Stimulated activated CD4-positive, alpha-beta T cell treated with anti-CD3 and anti-CD28 coated beads, Interleukin-12 subunit alpha, Interleukin-12 subunit beta, amount 100 ng/mL, for 4 hours (primary cell): ENCODE measurements around the gene ARL13A.
"Not testable (repeated sequence)": the region's sequence is repeated elsewhere in the genome, so short reads cannot be mapped to it uniquely, and the experiment has no call there.

Experiments
- DNase-seq: peaks from one replicate; pipeline ENCODE4 v3.0.0-alpha.2; 2020

ARL13A gene

DNA sequence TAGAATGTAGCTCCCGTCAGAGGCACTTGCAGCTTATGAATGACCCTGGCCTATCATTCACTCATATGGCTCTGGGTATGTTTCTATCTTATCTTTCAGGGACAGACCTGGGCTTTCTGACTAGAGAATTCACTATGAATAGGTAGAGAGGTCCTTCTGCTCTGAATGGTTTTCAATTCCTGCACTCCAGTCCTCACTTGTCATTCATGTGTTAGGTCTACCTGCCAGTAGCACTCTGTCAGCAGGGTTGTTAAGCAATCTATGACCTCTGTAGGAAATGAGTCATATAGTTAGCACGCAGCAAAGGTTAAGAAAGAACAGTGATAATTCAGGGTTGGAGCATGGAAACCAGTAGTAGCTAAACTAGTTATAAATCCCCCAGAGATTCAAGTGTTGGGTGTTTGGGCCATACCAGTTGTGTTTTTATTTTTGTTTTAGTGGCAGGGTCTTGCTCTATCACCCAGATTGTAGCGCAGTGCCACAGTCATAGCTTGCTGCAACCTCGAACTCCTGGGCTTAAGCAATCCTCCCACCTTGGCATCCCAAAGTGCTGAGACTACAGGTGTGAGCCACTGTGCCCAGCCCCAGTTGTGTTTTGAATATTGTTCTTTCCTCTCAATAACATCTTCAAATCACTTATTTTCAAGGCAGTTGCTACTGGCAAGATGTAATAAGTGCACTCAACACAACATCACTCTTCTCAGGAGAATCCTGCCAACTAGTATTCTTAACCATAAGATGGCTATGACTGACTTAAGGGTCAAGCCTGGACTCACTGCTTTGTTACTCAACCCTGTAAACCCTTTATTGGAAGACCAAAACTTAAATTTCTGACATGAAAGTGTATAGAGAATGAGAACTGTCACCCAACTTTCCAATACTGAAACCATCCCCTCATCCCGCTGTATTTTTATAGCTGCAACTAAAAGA, 25.1 kb downstream of the ARL13A start:
- no peak for DNase-seq

DNA sequence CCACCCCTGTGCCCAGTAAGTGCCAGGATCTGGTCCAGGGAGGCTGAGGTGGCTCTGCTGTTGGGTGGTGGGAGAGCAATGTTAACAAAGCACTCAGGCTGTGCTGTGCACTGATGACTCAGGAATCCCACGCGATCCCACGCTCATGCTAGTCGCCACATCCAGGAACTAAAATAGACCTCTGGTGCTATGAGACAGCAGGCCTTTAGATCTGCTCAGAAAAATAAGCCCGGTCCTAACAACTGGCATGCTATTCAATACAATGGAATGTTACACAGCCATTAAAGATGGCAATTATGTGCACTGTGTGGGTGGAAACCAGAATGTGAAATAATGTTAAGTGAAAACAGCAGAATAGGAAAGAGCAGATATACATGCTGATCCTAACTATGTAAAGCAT, 26.0 kb downstream of the ARL13A start:
- no peak for DNase-seq

DNA sequence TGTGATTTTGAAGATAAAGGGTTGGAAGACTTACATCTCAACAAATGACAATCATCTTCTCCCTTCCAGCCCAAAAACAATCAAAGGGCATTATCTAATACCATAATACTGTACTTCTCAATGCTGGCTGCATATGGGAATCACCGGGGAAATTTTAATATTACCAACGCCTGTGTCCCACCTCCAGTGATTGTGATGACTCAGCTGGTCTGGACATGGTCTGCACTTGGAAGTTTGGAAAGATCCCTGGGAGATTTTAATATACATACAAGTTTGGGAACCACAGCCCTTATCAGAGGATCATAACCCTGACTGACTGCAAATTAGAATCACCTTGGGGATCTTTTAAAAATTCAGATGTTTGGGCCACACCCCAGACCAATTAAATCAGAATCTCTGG, 29.9 kb downstream of the ARL13A start:
- DNase-seq, result no peak

DNA sequence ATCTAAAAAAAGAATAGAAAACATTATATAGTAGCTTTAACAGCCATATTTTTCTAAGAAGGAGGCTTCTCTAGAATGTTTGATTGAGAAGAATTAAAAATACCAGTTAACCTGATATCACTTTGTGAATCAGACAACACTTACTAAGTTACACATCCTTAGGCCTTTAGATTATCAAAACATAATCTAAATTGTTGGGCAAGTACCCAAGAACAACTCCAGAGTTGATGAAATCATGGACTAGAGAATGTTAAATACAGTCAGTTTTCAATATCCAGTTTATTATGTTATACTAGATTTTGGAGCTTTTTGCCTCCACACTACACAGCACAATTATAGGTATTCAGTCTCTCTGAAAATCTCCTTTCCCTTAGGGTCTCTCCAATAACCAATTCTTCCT, 39.6 kb downstream of the ARL13A start:
- DNase-seq, result no peak

DNA sequence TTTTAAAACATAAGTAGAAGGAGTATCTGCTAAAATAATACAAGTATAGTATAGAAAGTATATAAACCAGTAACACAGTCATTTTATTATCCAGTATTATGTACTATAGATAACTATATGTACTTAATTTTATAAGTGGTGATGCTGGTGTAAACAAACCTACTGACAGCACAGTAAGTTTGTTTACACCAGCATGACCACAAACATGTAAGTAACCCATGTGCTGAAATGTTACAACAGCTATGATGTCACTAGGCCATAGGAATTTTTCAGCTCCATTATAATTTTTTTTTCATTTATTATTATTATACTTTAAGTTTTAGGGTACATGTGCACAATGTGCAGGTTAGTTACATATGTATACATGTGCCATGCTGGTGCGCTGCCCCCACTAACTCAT, 42.5 kb downstream of the ARL13A start:
- DNase-seq, result not testable (repeated sequence)

DNA sequence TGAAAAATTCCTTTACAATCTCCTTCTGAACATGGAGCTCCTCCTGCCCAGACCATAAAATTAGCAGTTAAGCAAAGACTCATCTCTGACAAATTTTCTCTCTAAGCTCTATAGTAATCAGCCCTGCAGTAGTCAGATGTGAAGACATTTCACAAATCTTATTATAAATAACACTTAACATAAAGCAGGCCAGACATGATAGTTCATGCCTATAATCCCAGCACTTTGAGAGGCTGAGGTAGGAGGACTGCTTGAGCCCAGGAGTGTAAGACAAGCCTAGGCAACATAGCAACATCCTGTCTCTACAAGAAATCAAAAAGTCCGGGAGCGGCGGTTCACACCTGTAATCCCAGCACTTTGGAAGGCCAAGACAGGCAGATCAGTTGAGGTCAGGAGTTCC, 52.5 kb downstream of the ARL13A start:
- no peak for DNase-seq

DNA sequence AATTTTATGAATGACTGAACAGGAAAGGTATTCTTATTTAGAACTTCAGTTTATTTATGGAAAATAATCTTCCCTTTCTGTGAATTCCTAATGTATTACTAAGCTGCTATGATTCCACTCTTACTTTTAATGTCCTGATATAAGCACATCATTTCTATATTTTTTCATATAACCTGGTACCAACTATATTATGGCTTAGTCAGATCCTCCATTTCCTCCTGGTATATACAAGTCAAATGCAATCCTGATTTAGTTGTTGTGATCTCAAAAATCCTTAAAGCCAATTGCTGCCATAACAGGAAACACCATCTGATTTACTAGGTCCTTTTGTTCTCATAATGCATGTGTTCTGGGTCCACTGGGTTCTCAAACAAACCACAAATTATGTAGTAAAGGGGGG, 55.6 kb downstream of the ARL13A start:
- DNase-seq, result no peak

DNA sequence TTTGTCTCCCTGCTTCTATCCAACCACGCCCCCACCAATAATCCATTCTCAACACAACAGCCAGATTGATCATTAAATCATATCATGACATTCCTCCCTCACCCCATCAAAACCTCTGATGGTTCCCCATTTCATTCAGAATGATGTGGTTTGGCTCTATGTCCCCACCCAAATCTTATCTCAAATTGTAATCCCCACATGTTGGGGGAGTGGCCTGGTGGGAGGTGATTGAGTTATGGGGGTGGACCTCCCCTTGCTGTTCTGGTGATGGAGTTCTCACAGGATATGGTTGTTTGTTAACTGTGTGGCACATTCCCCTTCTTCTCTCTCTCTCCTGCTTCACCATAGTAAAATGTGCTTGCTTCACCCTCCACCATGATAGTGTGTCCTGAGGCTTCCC, 59.1 kb downstream of the ARL13A start:
- DNase-seq, result no peak

DNA sequence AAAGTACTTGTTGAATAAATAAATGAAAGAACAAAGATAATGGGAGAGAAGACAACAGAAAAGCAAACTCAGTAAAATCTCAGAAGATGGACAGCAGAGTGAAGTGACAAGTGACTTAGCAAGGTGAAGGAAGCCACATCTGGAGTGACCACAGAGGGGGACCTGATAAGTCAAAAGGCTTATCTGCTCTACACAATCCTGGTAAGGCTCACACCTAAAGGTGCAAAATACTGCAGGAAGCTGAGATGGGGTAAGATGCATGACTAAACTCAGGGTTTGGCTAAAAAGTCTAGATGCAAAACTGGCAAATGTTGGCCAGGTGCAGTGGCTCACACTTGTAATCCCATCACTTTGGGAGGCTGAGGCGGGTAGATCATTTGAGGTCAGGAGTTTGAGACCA, 60.2 kb downstream of the ARL13A start:
- DNase-seq, result no peak

DNA sequence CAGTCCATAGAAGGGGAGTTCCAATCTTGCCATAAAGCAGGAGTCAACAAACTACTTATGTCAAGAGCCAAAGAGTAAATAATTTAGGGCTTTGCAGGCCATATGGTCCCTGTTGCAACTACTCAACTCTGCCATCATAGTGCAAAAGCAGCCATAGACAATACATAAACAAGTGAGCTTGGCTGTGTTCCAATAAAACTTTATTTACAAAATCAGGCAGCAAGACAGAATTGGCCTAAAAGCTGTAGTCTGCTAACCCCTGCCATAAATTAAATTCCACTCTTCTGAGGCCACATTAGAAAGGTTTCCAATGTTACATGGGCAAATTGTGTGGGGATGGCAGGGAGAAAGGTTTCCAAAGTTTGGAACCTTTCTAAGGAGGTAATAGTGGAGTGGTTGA, 67.7 kb downstream of the ARL13A start:
- DNase-seq, result no peak

DNA sequence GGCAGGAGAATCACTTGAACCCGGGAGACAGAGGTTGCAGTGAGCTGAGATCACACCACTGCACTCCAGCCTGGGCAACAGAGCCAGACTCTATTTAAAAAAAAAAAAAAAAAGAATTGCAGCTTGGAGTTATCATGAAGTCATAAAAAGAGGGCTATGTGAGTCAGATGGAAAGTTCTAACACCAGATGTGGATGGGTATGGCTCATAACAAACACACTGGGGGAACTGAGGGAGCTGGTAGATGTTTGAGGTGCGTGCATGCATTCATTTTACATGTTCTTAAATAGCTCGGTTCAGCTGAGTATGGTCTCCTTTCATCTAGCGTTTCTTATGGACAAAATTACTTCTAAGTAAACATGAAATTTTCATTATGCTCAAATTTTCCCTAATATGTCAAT, 70.7 kb downstream of the ARL13A start:
- no peak for DNase-seq
